ENCODE data around the gene ASB5.
"Not testable (repeated sequence)": the region's sequence is repeated elsewhere in the genome, so short reads cannot be mapped to it uniquely, and the experiment has no call there.

The ASB5 gene

GRCh38 chr4:176306837-176307665, 38.0 kb upstream of the ASB5 start:
- TF ChIP-seq CTCF (IDR thresholded peaks at IDR 0.05; ENCODE audit: control insufficient read depth, extremely low read depth, insufficient read depth) = no peak

DNA sequence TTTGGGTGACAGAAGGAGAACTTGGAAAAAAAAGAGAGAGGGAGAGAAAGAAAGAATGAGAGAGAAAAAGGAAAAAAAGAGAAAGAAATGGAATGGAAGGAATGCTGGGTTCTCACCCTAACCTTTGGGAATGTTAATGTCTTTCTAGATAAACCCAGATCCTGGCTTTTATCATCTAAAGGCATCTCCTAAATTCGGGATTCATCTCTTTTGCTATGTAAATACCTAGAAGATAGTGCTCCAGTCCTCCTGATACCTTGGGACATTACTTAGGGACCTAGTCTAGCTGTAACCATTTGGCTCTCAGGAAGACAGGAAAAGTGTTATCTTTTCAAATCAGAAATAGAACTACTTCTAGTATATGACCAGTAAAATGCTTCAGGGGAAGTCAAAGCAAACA, 34.9 kb upstream of the ASB5 start:
- TF ChIP-seq CTCF (IDR thresholded peaks at IDR 0.05; ENCODE audit: control insufficient read depth, extremely low read depth, insufficient read depth) = no peak
- DNase-seq (ENCODE audit: low read depth) = no peak
- H3K4me3 ChIP-seq (ENCODE audit: low read depth, low read length) = no peak overlapping the region

More at GRCh38 chr4:176306837-176307665, 38.0 kb upstream of the ASB5 start:
- DNase-seq (ENCODE audit: low read depth) = no peak
- H3K4me3 ChIP-seq (ENCODE audit: low read depth, low read length) = no peak overlapping the region

- no peak overlapping the region for H3K4me3 ChIP-seq (ENCODE audit: low read depth, low read length)
- no peak for TF ChIP-seq CTCF (IDR thresholded peaks at IDR 0.05; ENCODE audit: control insufficient read depth, extremely low read depth, insufficient read depth)
- no peak for DNase-seq (ENCODE audit: low read depth)
These were observed 33.6 kb upstream of the ASB5 start for GRCh38 chr4:176302283-176303275.

- no peak overlapping the region for H3K4me3 ChIP-seq (ENCODE audit: low read depth, low read length)
- no peak for TF ChIP-seq CTCF (IDR thresholded peaks at IDR 0.05; ENCODE audit: control insufficient read depth, extremely low read depth, insufficient read depth)
- DNase-seq (ENCODE audit: low read depth) = no peak
These were observed 31.5 kb upstream of the ASB5 start for GRCh38 chr4:176300565-176300964.

GRCh38 chr4:176300036-176300435, 31.0 kb upstream of the ASB5 start:
- no peak overlapping the region for H3K4me3 ChIP-seq (ENCODE audit: low read depth, low read length)
- no peak for DNase-seq (ENCODE audit: low read depth)
- TF ChIP-seq CTCF (IDR thresholded peaks at IDR 0.05; ENCODE audit: control insufficient read depth, extremely low read depth, insufficient read depth) = no peak

- H3K4me3 ChIP-seq (ENCODE audit: low read depth, low read length) = no peak overlapping the region
- DNase-seq (ENCODE audit: low read depth) = no peak
- no peak for TF ChIP-seq CTCF (IDR thresholded peaks at IDR 0.05; ENCODE audit: control insufficient read depth, extremely low read depth, insufficient read depth)
These were observed 29.6 kb upstream of the ASB5 start for GRCh38 chr4:176298664-176299063.

GRCh38 chr4:176295907-176296306, 26.9 kb upstream of the ASB5 start:
- DNase-seq (ENCODE audit: low read depth); H3K4me3 ChIP-seq (ENCODE audit: low read depth, low read length): not testable (repeated sequence)
